GM19468 (cell line): ENCODE data around the gene TAS1R1.
"Not testable (repeated sequence)": the region's sequence is repeated elsewhere in the genome, so short reads cannot be mapped to it uniquely, and the experiment has no call there.

Experiments
- ATAC-seq: cut with Tn5 transposase; IDR thresholded peaks from one replicate; pipeline ENCODE4 v1.9.1; 2021; ENCODE audit warnings: mild to moderate bottlenecking, moderate library complexity, moderate number of reproducible peaks; ENCODE audit not compliant: unreplicated experiment; ENCODE audit errors: extremely low read depth

Gene TAS1R1

GRCh38 chr1:6587261-6588005 is 32.3 kb downstream of the TAS1R1 start:
- no peak for ATAC-seq

- no peak for ATAC-seq
Observed at GRCh38 chr1:6588128-6588892, 33.2 kb downstream of the TAS1R1 start.

GRCh38 chr1:6588893-6589520 is 33.9 kb downstream of the TAS1R1 start:
- no peak for ATAC-seq

GRCh38 chr1:6590046-6590445 is 34.9 kb downstream of the TAS1R1 start:
- no peak for ATAC-seq

- no peak for ATAC-seq
Observed at GRCh38 chr1:6591222-6591621, 36.1 kb downstream of the TAS1R1 start.

- no peak for ATAC-seq
Observed at GRCh38 chr1:6591644-6592043, 36.5 kb downstream of the TAS1R1 start.

- ATAC-seq: no peak
Observed at GRCh38 chr1:6592441-6592840, 37.3 kb downstream of the TAS1R1 start.

- no peak for ATAC-seq
Observed at GRCh38 chr1:6592865-6593593, 37.9 kb downstream of the TAS1R1 start.

- no peak for ATAC-seq
Observed at GRCh38 chr1:6593810-6594209, 38.7 kb downstream of the TAS1R1 start.

- no peak for ATAC-seq
Observed at GRCh38 chr1:6594977-6595740, 40.1 kb downstream of the TAS1R1 start.

- ATAC-seq: no peak
Observed at GRCh38 chr1:6596351-6596750, 41.2 kb downstream of the TAS1R1 start.

GRCh38 chr1:6596886-6597776 is 42.0 kb downstream of the TAS1R1 start:
- ATAC-seq: no peak

GRCh38 chr1:6597777-6598131 is 42.6 kb downstream of the TAS1R1 start:
- no peak for ATAC-seq

- no peak for ATAC-seq
Observed at GRCh38 chr1:6599141-6599975, 44.3 kb downstream of the TAS1R1 start.

- not testable (repeated sequence) for ATAC-seq
Observed at GRCh38 chr1:6599991-6600390, 44.9 kb downstream of the TAS1R1 start.

- ATAC-seq: no peak
Observed at GRCh38 chr1:6600410-6601048, 45.4 kb downstream of the TAS1R1 start.

- no peak for ATAC-seq
Observed at GRCh38 chr1:6601049-6601922, 46.2 kb downstream of the TAS1R1 start.
